A673 (cell line): ENCODE data around the gene RNASEL. TPM values are rescaled to one million over a fixed set of nuclear protein-coding genes. Genes with fewer than 3 reads are reported as not detected.

Experiments used
- BruUV-seq: library from RNA; stranded (reverse); fragments of 400-500 nt; replicated peaks from 2 replicates; lab custom pipeline; 2021; lab: Mats Ljungman, UMichigan
- CTCF ChIA-PET: fragments of 300-600 bp; sonication (Branson Sonifier 250); formaldehyde crosslinking; loops from one replicate; lab custom pipeline; 2022; ENCODE audit warnings: antibody characterized with exemption; lab: Charles Lee
- POLR2A ChIA-PET: fragments of 300-600 bp; sonication (Branson Sonifier 250); formaldehyde crosslinking; loops from one replicate; lab custom pipeline; 2022; ENCODE audit warnings: antibody characterized with exemption; ENCODE audit not compliant: low non-redundant PET; lab: Charles Lee
- DNase-seq: peaks from one replicate; pipeline ENCODE4 v3.0.0-alpha.2; 2015; ENCODE audit warnings: low spot score
- H3K27ac ChIP-seq: fragments of 200-600 bp; sonication (generic); 2 replicates; pipeline ENCODE4 v1.5.1; 2016; ENCODE audit warnings: mixed run types, low read depth, mild to moderate bottlenecking, mixed read lengths, antibody characterized with exemption, low read length; ENCODE audit not compliant: poor library complexity, severe bottlenecking
- H3K27me3 ChIP-seq: fragments of 200-600 bp; sonication (generic); replicated peaks from 2 replicates; pipeline ENCODE4 v1.6.1; 2017; ENCODE audit warnings: mixed run types, low read depth, mild to moderate bottlenecking, mixed read lengths, antibody characterized with exemption, low read length; ENCODE audit not compliant: insufficient read depth, poor library complexity
- H3K36me3 ChIP-seq: fragments of 200-600 bp; sonication (generic); 2 replicates; pipeline ENCODE4 v1.6.1; 2016; ENCODE audit warnings: mixed run types, mild to moderate bottlenecking, mixed read lengths, antibody characterized with exemption, low read length; ENCODE audit not compliant: insufficient read depth, poor library complexity, severe bottlenecking
- H3K4me1 ChIP-seq: fragments of 200-600 bp; sonication (generic); 2 replicates; pipeline ENCODE4 v1.6.1; 2017; ENCODE audit warnings: mixed run types, mild to moderate bottlenecking, mixed read lengths, antibody characterized with exemption, low read length; ENCODE audit not compliant: insufficient read depth, poor library complexity, severe bottlenecking
- H3K4me3 ChIP-seq: fragments of 200-600 bp; sonication (generic); 2 replicates; pipeline ENCODE4 v1.5.1; 2016; ENCODE audit warnings: low read depth, mixed run types, mild to moderate bottlenecking, mixed read lengths, low read length; ENCODE audit not compliant: poor library complexity, severe bottlenecking
- H3K9me3 ChIP-seq: fragments of 200-600 bp; sonication (generic); 2 replicates; pipeline ENCODE4 v1.6.1; 2016; ENCODE audit warnings: mixed run types, low read depth, mild to moderate bottlenecking, mixed read lengths, antibody characterized with exemption, low read length; ENCODE audit not compliant: poor library complexity, severe bottlenecking
- EZH2 ChIP-seq: fragments of 200-600 bp; sonication (generic); IDR thresholded peaks from 2 replicates; pipeline ENCODE4 v1.6.1; 2017; ENCODE audit warnings: borderline replicate concordance, low read depth, mild to moderate bottlenecking, mixed read lengths, antibody characterized with exemption, low read length; ENCODE audit not compliant: poor library complexity, severe bottlenecking
- intact Hi-C: fragments of 100-400 bp; cut with micrococcal nuclease; formaldehyde crosslinking; loops from one replicate; pipeline ENCODE4 v1.10.0; 2022; ENCODE audit not compliant: unreplicated experiment
- total RNA-seq: library from RNA; stranded (reverse); gene quantifications from 2 replicates; pipeline ENCODE4 v1.2.3, GENCODE V29; 2021
- TF ChIP-seq, protein P1 (sequence below): fragments of 300-800, 200-600 bp; sonication (generic); conservative IDR thresholded peaks from 2 replicates; pipeline ENCODE4 v1.5.1; 2017; ENCODE audit warnings: low read depth, mild to moderate bottlenecking, antibody characterized with exemption, low read length, moderate library complexity, mixed read lengths

Gene RNASEL
- total RNA-seq, 1 experiment from 2014 or later, result 3.2 TPM

DNA sequence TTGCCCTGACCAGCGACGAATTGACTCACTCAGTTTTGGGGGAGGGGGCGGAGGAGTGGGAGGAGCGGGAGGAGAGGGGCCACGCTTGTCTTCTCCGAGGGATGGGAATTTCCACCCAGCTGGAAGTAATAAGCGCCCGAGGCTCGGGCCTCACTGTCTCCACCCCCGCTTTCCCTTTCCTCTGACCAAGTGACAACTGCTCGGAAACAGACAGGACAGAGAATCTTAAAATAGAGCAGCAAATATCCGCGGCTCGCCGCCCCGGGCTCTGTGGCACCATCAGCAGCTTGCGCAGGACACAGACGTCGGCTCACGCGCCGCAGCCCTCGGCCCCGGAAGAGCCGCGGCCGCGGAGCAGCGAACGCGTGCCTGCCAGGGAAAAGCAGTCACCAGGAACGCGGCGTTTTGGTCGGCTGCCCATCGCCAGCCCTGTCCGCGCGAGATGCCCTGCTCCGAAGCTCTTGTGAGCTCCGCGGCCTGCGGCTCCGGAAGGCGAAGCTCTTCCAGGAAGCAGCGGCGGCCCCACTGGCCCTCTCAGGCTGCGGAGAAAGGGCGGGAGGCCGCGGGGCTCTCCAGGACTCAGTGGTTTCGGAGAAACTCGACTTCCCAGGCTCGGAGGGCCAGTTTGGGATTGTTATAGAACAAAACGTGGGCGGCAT lies 25.9 kb upstream of the RNASEL start:
- intact Hi-C loops, result no loop called here
- no peaks in the 10 kb centered on the region for H3K36me3 ChIP-seq
- H3K27ac ChIP-seq, result peak overlapping the region; percentile 100
- BruUV-seq, result TSS peak; percentile 88
- TF ChIP-seq, protein P1, sequence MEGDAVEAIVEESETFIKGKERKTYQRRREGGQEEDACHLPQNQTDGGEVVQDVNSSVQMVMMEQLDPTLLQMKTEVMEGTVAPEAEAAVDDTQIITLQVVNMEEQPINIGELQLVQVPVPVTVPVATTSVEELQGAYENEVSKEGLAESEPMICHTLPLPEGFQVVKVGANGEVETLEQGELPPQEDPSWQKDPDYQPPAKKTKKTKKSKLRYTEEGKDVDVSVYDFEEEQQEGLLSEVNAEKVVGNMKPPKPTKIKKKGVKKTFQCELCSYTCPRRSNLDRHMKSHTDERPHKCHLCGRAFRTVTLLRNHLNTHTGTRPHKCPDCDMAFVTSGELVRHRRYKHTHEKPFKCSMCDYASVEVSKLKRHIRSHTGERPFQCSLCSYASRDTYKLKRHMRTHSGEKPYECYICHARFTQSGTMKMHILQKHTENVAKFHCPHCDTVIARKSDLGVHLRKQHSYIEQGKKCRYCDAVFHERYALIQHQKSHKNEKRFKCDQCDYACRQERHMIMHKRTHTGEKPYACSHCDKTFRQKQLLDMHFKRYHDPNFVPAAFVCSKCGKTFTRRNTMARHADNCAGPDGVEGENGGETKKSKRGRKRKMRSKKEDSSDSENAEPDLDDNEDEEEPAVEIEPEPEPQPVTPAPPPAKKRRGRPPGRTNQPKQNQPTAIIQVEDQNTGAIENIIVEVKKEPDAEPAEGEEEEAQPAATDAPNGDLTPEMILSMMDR, result peak; percentile 32; the same call in 1 of the 2 replicates
- no peak for TF ChIP-seq EZH2
- peak; percentile 97 for DNase-seq
- H3K4me3 ChIP-seq, result peak overlapping the region; percentile 50
- H3K4me1 ChIP-seq, result peaks cover 81% of the 10 kb centered on the region
- no peaks in the 10 kb centered on the region for H3K27me3 ChIP-seq
- ChIA-PET POLR2A (interaction anchor here (0.5 to 0.9 kb wide), 5 partner anchors 10 to 1518 kb away, joined by 3 to 14 read pairs (median 3); no protein-coding TSS in a partner anchor), CTCF (interaction anchor here (0.7 kb wide), 1 partner anchor 13 kb away, joined by 3 read pairs; no protein-coding TSS in a partner anchor)
- no peaks in the 10 kb centered on the region for H3K9me3 ChIP-seq

DNA sequence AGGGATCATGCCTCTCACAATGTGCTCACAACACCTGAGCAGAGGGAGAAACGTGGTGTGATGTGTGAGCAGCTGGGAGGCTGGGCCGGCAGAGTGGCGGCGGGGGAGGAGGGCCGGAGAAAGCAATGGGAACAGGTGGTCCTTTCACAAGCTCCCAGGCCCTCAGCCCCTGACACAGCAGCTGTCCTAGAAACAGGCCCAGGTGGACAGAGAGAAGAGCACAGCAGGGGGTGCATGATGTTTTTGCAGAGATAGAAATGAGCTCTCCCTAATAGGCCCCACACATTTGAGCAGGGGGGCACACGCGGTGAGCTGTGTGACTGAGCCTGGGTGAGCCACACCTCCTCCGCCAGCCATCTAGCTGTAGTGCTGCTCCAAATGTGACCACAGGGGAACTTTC lies 22.7 kb upstream of the RNASEL start:
- no TSS peak for BruUV-seq
- no peaks in the 10 kb centered on the region for H3K9me3 ChIP-seq
- no peak overlapping the region for H3K4me3 ChIP-seq
- no peak for DNase-seq
- intact Hi-C loops, result no loop called here
- CTCF ChIA-PET, result no interaction called here
- POLR2A ChIA-PET, result interaction anchor here (1.0 kb wide), 1 partner anchor 8 kb away, joined by 5 read pairs; no protein-coding TSS in a partner anchor
- no peaks in the 10 kb centered on the region for H3K36me3 ChIP-seq
- peak overlapping the region; percentile 57 for H3K27ac ChIP-seq
- TF ChIP-seq EZH2, result no peak
- TF ChIP-seq, protein P1, result no peak
- peaks cover 75% of the 10 kb centered on the region for H3K4me1 ChIP-seq
- H3K27me3 ChIP-seq, result no peaks in the 10 kb centered on the region

DNA sequence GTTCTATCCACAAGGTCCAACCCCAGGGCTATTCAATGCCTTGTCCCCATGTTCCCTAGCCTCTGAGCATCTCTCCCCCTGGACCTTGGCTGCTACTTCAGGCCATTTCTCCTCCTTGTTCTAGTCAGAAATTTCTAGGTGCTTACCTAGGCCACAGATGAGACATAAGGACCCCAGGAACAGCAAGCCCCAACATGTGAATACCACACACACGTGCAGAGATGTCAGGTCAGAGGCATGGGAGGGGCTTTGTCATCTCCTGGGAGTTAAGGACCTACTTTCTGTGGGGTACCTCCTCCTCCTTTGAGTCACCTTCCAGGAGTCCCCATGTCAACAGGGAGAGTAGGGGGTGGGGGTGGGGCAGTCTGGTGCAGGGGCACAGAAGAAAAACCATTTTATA lies 22.3 kb upstream of the RNASEL start:
- Histone ChIP-seq H3K4me3 (no peak overlapping the region), H3K9me3 (no peaks in the 10 kb centered on the region), H3K4me1 (peaks cover 75% of the 10 kb centered on the region), H3K27me3 (no peaks in the 10 kb centered on the region), H3K27ac (peak overlapping the region; percentile 57), H3K36me3 (no peaks in the 10 kb centered on the region)
- ChIA-PET CTCF (no interaction called here), POLR2A (interaction anchor here (1.0 kb wide), 1 partner anchor 8 kb away, joined by 5 read pairs; no protein-coding TSS in a partner anchor)
- no TSS peak for BruUV-seq
- intact Hi-C loops, result no loop called here
- TF ChIP-seq, protein P1, result no peak
- no peak for DNase-seq
